Measurements from ENCODE around the gene SLC17A9. TPM values are rescaled to one million over a fixed set of nuclear protein-coding genes. Genes with fewer than 3 reads are reported as not detected.

Gene SLC17A9
- total RNA-seq, 1 donor from 2014 or later: 7.0 TPM

GRCh38 chr20:62967149-62967501 lies 14.6 kb downstream of the SLC17A9 start:
- Mint-ChIP-seq H3K4me3 (ENCODE audit: unreplicated experiment) (no peak overlapping the region), H3K27ac (ENCODE audit: unreplicated experiment) (no peak overlapping the region), H3K36me3 (ENCODE audit: low read depth, unreplicated experiment) (peaks cover 8% of the 10 kb centered on the region), H3K4me1 (ENCODE audit: unreplicated experiment) (peaks cover 4% of the 10 kb centered on the region), H3K27me3 (ENCODE audit: unreplicated experiment) (peaks cover 10% of the 10 kb centered on the region), H3K9me3 (ENCODE audit: unreplicated experiment) (no peaks in the 10 kb centered on the region)
- DNase-seq (ENCODE audit: low spot score): no peak
- TF ChIP-seq CTCF (IDR thresholded peaks at IDR 0.05; ENCODE audit: unreplicated experiment): no peak

GRCh38 chr20:62967628-62968351 lies 15.3 kb downstream of the SLC17A9 start:
- DNase-seq (ENCODE audit: low spot score): no peak
- Mint-ChIP-seq H3K27ac (ENCODE audit: unreplicated experiment) (no peak overlapping the region), H3K4me3 (ENCODE audit: unreplicated experiment) (no peak overlapping the region), H3K36me3 (ENCODE audit: low read depth, unreplicated experiment) (peaks cover 8% of the 10 kb centered on the region), H3K4me1 (ENCODE audit: unreplicated experiment) (peaks cover 4% of the 10 kb centered on the region), H3K9me3 (ENCODE audit: unreplicated experiment) (no peaks in the 10 kb centered on the region), H3K27me3 (ENCODE audit: unreplicated experiment) (peaks cover 10% of the 10 kb centered on the region)
- TF ChIP-seq CTCF (IDR thresholded peaks at IDR 0.05; ENCODE audit: unreplicated experiment): no peak

- Mint-ChIP-seq H3K4me3 (ENCODE audit: unreplicated experiment) (no peak overlapping the region), H3K9me3 (ENCODE audit: unreplicated experiment) (no peaks in the 10 kb centered on the region), H3K4me1 (ENCODE audit: unreplicated experiment) (peaks cover 4% of the 10 kb centered on the region), H3K36me3 (ENCODE audit: low read depth, unreplicated experiment) (peaks cover 8% of the 10 kb centered on the region), H3K27ac (ENCODE audit: unreplicated experiment) (no peak overlapping the region), H3K27me3 (ENCODE audit: unreplicated experiment) (peaks cover 13% of the 10 kb centered on the region)
- TF ChIP-seq CTCF (IDR thresholded peaks at IDR 0.05; ENCODE audit: unreplicated experiment): no peak
- no peak for DNase-seq (ENCODE audit: low spot score)
Observed at GRCh38 chr20:62968378-62969178, 16.1 kb downstream of the SLC17A9 start.

GRCh38 chr20:62969179-62969760 lies 16.8 kb downstream of the SLC17A9 start:
- peaks cover 4% of the 10 kb centered on the region for H3K4me1 Mint-ChIP-seq (ENCODE audit: unreplicated experiment)

More at GRCh38 chr20:62969179-62969760, 16.8 kb downstream of the SLC17A9 start:
- no peak for DNase-seq (ENCODE audit: low spot score)
- no peak for TF ChIP-seq CTCF (IDR thresholded peaks at IDR 0.05; ENCODE audit: unreplicated experiment)
- Mint-ChIP-seq H3K9me3 (ENCODE audit: unreplicated experiment) (no peaks in the 10 kb centered on the region), H3K36me3 (ENCODE audit: low read depth, unreplicated experiment) (peaks cover 8% of the 10 kb centered on the region), H3K4me3 (ENCODE audit: unreplicated experiment) (no peak overlapping the region), H3K27ac (ENCODE audit: unreplicated experiment) (no peak overlapping the region), H3K27me3 (ENCODE audit: unreplicated experiment) (peaks cover 17% of the 10 kb centered on the region)
